ENCODE measurements around the gene ZNF740.

Gene ZNF740

GRCh38 chr12:53170215-53170614, 10.3 kb upstream of the ZNF740 start:
- DNase-seq: no peak

DNA sequence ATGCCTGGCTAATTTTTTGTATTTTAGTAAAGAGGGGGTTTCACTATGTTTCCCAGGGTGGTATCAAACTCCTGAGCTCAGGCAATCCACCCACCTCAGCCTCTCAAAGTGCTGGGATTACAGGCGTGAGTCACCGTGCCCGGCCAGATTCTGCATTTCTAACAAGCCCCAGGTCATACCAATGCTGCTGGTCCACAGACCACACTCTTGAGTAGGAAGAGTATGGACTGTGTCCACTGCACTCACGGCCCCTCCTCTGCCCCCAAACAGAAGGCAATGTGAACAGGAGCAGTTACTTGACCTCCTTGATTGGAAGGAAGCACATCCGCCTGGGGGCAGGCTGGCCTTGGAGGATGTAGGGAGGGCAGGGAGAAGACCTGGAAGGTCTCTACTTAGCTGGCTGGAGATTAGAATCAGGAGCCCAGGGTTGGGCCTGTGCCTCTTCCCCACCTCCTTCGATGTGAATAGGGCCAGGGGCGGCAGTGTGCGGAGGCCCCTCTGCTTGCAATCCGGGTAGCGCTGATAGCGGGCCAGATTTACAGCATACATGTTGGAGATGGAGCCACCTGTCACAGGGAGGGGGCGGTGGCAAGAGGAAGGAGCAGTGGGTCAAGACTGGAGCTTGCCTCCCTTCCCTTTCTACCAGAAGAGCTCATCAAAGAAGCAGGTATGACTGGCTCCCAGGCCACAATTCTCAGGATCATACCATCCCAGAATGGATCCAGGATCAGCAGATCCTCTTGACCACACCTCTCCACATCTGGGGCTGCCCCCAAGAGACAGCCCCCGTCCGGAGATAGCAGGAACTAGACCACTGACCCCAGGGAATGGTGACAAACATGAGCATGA, 9.4 kb upstream of the ZNF740 start:
- Histone ChIP-seq H3K14ac (ENCODE audit: low read length) (no peak overlapping the region), H4K8ac (ENCODE audit: low read depth, low read length) (no peak overlapping the region), H3K4me1 (ENCODE audit: control insufficient read depth in 1 of 2, insufficient read depth in 2 of 2, low read length in 2 of 2) (peaks cover 13 to 16% of the 10 kb centered on the region in 2 experiments), H3K4me3 (ENCODE audit: low read depth, low read length) (no peak overlapping the region), H2AK5ac (ENCODE audit: low read length) (no peak overlapping the region), H2BK120ac (ENCODE audit: insufficient read depth, low read length, poor library complexity) (no peak overlapping the region), H4K91ac (ENCODE audit: low read depth, low read length) (no peak overlapping the region), H3K23ac (ENCODE audit: low read length) (no peak overlapping the region), H4K12ac (ENCODE audit: low read depth, low read length) (no peak overlapping the region), H3K4ac (ENCODE audit: low read depth, low read length) (no peak overlapping the region), H3K79me1 (ENCODE audit: low read length) (no peaks in the 10 kb centered on the region), H2BK12ac (ENCODE audit: low read length) (no peak overlapping the region), H2BK5ac (ENCODE audit: low read depth, low read length, poor library complexity) (no peak overlapping the region), H3K27me3 (ENCODE audit: insufficient read depth, low read length) (no peaks in the 10 kb centered on the region), H3K9ac (ENCODE audit: low read length) (no peak overlapping the region), H3K9me3 (ENCODE audit: insufficient read depth, low read depth, low read length) (no peaks in the 10 kb centered on the region), H3K27ac (ENCODE audit: low read depth, low read length) (no peak overlapping the region), H3K18ac (ENCODE audit: low read length) (no peak overlapping the region), H3K79me2 (ENCODE audit: control insufficient read depth, insufficient read depth, low read length, poor library complexity) (no peaks in the 10 kb centered on the region), H3K4me2 (ENCODE audit: low read length) (no peak overlapping the region), H3K36me3 (ENCODE audit: control insufficient read depth in 1 of 2, insufficient read depth in 2 of 2, low read length in 2 of 2) (peaks cover 3 to 9% of the 10 kb centered on the region in 2 experiments), H2AFZ (ENCODE audit: insufficient read depth, low read length, poor library complexity) (no peak overlapping the region)
- no CpG with 5 or more reads among the region's 14 CpGs for WGBS (ENCODE audit: extremely low coverage, insufficient coverage, insufficient read length)
- peak in 1 of 2 donors; percentile 33 for DNase-seq

More at GRCh38 chr12:53170215-53170614, 10.3 kb upstream of the ZNF740 start:
- Histone ChIP-seq H2BK120ac (ENCODE audit: insufficient read depth, low read length, poor library complexity) (no peak overlapping the region), H4K91ac (ENCODE audit: low read depth, low read length) (no peak overlapping the region), H3K27ac (ENCODE audit: low read depth, low read length) (no peak overlapping the region), H3K79me2 (ENCODE audit: control insufficient read depth, insufficient read depth, low read length, poor library complexity) (no peaks in the 10 kb centered on the region), H4K8ac (ENCODE audit: low read depth, low read length) (no peak overlapping the region), H3K23ac (ENCODE audit: low read length) (no peak overlapping the region), H4K12ac (ENCODE audit: low read depth, low read length) (no peak overlapping the region), H3K18ac (ENCODE audit: low read length) (no peak overlapping the region), H3K79me1 (ENCODE audit: low read length) (no peaks in the 10 kb centered on the region), H3K36me3 (ENCODE audit: control insufficient read depth in 1 of 2, insufficient read depth in 2 of 2, low read length in 2 of 2) (peaks cover 3 to 9% of the 10 kb centered on the region in 2 experiments), H3K9me3 (ENCODE audit: insufficient read depth, low read depth, low read length) (no peaks in the 10 kb centered on the region), H2AFZ (ENCODE audit: insufficient read depth, low read length, poor library complexity) (no peak overlapping the region), H2BK12ac (ENCODE audit: low read length) (no peak overlapping the region), H2AK5ac (ENCODE audit: low read length) (no peak overlapping the region), H3K4ac (ENCODE audit: low read depth, low read length) (no peak overlapping the region), H2BK5ac (ENCODE audit: low read depth, low read length, poor library complexity) (no peak overlapping the region), H3K4me1 (ENCODE audit: control insufficient read depth in 1 of 2, insufficient read depth in 2 of 2, low read length in 2 of 2) (peaks cover 13 to 16% of the 10 kb centered on the region in 2 experiments), H3K27me3 (ENCODE audit: insufficient read depth, low read length) (no peaks in the 10 kb centered on the region), H3K14ac (ENCODE audit: low read length) (no peak overlapping the region), H3K4me3 (ENCODE audit: low read depth, low read length) (no peak overlapping the region), H3K4me2 (ENCODE audit: low read length) (no peak overlapping the region), H3K9ac (ENCODE audit: low read length) (no peak overlapping the region)
- no CpG with 5 or more reads among the region's 8 CpGs for WGBS (ENCODE audit: extremely low coverage, insufficient coverage, insufficient read length)

DNA sequence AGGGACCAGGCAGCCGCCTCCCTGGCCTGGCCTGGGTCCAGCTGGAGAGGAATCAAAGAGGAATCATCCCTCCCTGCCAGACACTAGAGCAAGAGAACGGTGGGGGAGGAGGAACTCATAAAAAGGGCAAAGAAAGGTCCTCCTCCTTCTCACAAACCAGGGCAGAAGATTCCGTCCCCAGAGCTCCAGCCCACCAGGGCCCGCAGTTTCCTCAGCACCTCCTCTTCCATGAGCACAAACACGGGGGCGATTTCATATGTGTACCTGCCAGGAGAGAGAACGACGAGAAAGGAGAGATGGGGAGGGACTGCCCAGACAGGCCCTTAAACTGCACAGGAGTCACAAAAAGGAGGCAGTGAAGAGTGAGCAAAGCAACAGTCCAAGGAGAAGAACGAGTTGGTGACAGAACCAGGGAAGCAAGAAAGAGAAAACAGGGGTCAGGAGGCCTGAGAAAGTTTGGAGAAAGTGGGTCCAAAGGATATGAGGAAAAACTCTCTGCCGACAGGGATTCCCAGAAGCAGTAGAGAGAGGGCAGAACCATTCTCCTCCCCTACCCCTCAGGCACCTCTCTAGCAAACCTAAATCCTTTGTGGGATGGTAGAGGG, 8.7 kb upstream of the ZNF740 start:
- H3K4me3 ChIP-seq (ENCODE audit: low read depth, low read length): no peak overlapping the region
- H2BK120ac ChIP-seq (ENCODE audit: insufficient read depth, low read length, poor library complexity): no peak overlapping the region
- H3K4me1 ChIP-seq (ENCODE audit: control insufficient read depth in 1 of 2, insufficient read depth in 2 of 2, low read length in 2 of 2): peaks cover 13 to 16% of the 10 kb centered on the region in 2 experiments
- no peak overlapping the region for H3K9ac ChIP-seq (ENCODE audit: low read length)
- no peak for DNase-seq
- H3K23ac ChIP-seq (ENCODE audit: low read length): no peak overlapping the region
- H2BK5ac ChIP-seq (ENCODE audit: low read depth, low read length, poor library complexity): no peak overlapping the region
- no peak overlapping the region for H3K4me2 ChIP-seq (ENCODE audit: low read length)
- peaks cover 3 to 9% of the 10 kb centered on the region in 2 experiments for H3K36me3 ChIP-seq (ENCODE audit: control insufficient read depth in 1 of 2, insufficient read depth in 2 of 2, low read length in 2 of 2)
- H3K4ac ChIP-seq (ENCODE audit: low read depth, low read length): no peak overlapping the region
- no peaks in the 10 kb centered on the region for H3K79me2 ChIP-seq (ENCODE audit: control insufficient read depth, insufficient read depth, low read length, poor library complexity)
- H3K9me3 ChIP-seq (ENCODE audit: insufficient read depth, low read depth, low read length): no peaks in the 10 kb centered on the region
- no peak overlapping the region for H4K91ac ChIP-seq (ENCODE audit: low read depth, low read length)
- H4K8ac ChIP-seq (ENCODE audit: low read depth, low read length): no peak overlapping the region
- no peak overlapping the region for H2AK5ac ChIP-seq (ENCODE audit: low read length)
- H4K12ac ChIP-seq (ENCODE audit: low read depth, low read length): no peak overlapping the region
- no peaks in the 10 kb centered on the region for H3K79me1 ChIP-seq (ENCODE audit: low read length)
- no peaks in the 10 kb centered on the region for H3K27me3 ChIP-seq (ENCODE audit: insufficient read depth, low read length)
- no peak overlapping the region for H2AFZ ChIP-seq (ENCODE audit: insufficient read depth, low read length, poor library complexity)
- no peak overlapping the region for H2BK12ac ChIP-seq (ENCODE audit: low read length)
- no peak overlapping the region for H3K18ac ChIP-seq (ENCODE audit: low read length)
- H3K27ac ChIP-seq (ENCODE audit: low read depth, low read length): no peak overlapping the region
- WGBS (ENCODE audit: extremely low coverage, insufficient coverage, insufficient read length): no CpG with 5 or more reads among the region's 10 CpGs
- no peak overlapping the region for H3K14ac ChIP-seq (ENCODE audit: low read length)

- Histone ChIP-seq H3K4ac (ENCODE audit: low read depth, low read length) (no peak overlapping the region), H4K91ac (ENCODE audit: low read depth, low read length) (no peak overlapping the region), H3K79me1 (ENCODE audit: low read length) (no peaks in the 10 kb centered on the region), H3K4me3 (ENCODE audit: low read depth, low read length) (no peak overlapping the region), H2BK12ac (ENCODE audit: low read length) (no peak overlapping the region), H3K14ac (ENCODE audit: low read length) (no peak overlapping the region), H2BK120ac (ENCODE audit: insufficient read depth, low read length, poor library complexity) (no peak overlapping the region), H3K36me3 (ENCODE audit: control insufficient read depth in 1 of 2, insufficient read depth in 2 of 2, low read length in 2 of 2) (peaks cover 3 to 9% of the 10 kb centered on the region in 2 experiments), H2AFZ (ENCODE audit: insufficient read depth, low read length, poor library complexity) (no peak overlapping the region), H2AK5ac (ENCODE audit: low read length) (no peak overlapping the region), H2BK5ac (ENCODE audit: low read depth, low read length, poor library complexity) (no peak overlapping the region), H3K18ac (ENCODE audit: low read length) (no peak overlapping the region), H3K23ac (ENCODE audit: low read length) (no peak overlapping the region), H3K9me3 (ENCODE audit: insufficient read depth, low read depth, low read length) (no peaks in the 10 kb centered on the region), H3K27ac (ENCODE audit: low read depth, low read length) (no peak overlapping the region), H4K12ac (ENCODE audit: low read depth, low read length) (no peak overlapping the region), H3K27me3 (ENCODE audit: insufficient read depth, low read length) (no peaks in the 10 kb centered on the region), H3K4me2 (ENCODE audit: low read length) (no peak overlapping the region), H4K8ac (ENCODE audit: low read depth, low read length) (no peak overlapping the region), H3K79me2 (ENCODE audit: control insufficient read depth, insufficient read depth, low read length, poor library complexity) (no peaks in the 10 kb centered on the region), H3K9ac (ENCODE audit: low read length) (no peak overlapping the region), H3K4me1 (ENCODE audit: control insufficient read depth in 1 of 2, insufficient read depth in 2 of 2, low read length in 2 of 2) (peaks cover 12 to 13% of the 10 kb centered on the region in 2 experiments)
- no peak for DNase-seq
- no CpG with 5 or more reads among the region's 11 CpGs for WGBS (ENCODE audit: extremely low coverage, insufficient coverage, insufficient read length)
Measured at GRCh38 chr12:53172352-53172751, 8.2 kb upstream of the ZNF740 start.
